Kidney epithelial cell (primary cell): Measurements from ENCODE around the gene OLFML1. TPM values are rescaled to one million over a fixed set of nuclear protein-coding genes. Genes with fewer than 3 reads are reported as not detected.
"Not testable (repeated sequence)": the region's sequence is repeated elsewhere in the genome, so short reads cannot be mapped to it uniquely, and the experiment has no call there.

Experiments used
- DNase-seq: peaks from one replicate; pipeline ENCODE4 v3.0.0-alpha.2; 2010; ENCODE audit warnings: low read depth
- H3K27me3 ChIP-seq: 2 replicates; pipeline ENCODE4 v1.6.0; 2011; ENCODE audit warnings: low read length; ENCODE audit not compliant: control insufficient read depth, insufficient read depth
- H3K36me3 ChIP-seq: 2 replicates; pipeline ENCODE4 v1.5.1; 2011; ENCODE audit warnings: low read length; ENCODE audit not compliant: control insufficient read depth, insufficient read depth
- H3K4me3 ChIP-seq: 2 replicates; pipeline ENCODE4 v1.5.1; 2011; ENCODE audit warnings: low read depth, mild to moderate bottlenecking, control low read depth, low read length
- CTCF ChIP-seq: IDR thresholded peaks from 2 replicates; pipeline ENCODE4 v1.5.1; 2011; ENCODE audit warnings: mild to moderate bottlenecking, moderate library complexity, low read length, control low read depth, inconsistent platforms; ENCODE audit not compliant: insufficient read depth, poor library complexity, severe bottlenecking
- total RNA-seq: library from RNA; depleted of rRNA; stranded (reverse); fragments of >200 nt; gene quantifications from 2 replicates; pipeline ENCODE4 v1.2.3, GENCODE V29; 2015

The OLFML1 gene
- total RNA-seq, 1 donor from 2014 or later, result not detected

DNA sequence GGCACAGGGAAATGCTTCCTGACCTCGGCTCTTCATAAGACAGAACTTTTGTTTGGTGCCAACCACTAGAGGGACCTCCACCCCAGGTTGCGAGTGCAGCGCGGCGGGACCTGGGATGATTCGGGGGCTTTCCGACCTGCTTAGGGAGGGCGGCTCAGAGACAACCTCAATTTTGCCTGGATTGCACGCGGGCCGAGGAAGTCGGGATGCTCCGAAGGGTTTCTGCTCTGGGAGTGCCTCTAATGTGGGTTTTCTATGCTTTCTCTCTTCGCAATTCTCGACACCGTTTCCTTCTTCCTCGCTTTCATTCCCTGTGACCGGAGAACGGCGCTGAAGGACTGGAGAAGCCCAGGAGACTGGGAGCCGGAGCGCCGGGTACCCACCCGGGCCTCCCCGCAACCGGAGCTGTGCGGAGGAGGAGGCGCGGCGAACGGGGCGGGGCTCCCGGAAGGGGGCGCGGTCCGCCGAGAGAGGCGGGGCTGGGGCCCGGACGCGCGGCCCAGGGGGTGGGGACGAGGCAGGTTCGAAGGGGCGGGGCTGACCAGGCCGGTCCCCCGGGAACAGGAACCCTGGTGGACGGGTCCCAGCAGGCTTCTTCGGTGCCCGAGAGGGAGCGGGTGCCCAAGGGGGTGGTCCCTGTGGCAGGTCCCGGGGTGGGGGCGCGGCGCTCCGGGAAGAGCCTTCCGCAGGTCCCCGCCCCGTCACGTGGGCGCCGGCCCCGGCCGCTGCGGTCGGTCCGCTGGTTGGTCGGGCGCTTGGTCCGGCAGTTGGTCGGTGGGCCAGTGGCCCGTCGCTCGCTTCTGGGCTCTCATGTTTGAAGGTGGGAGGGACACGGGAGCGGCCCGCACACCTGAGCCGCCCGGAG lies 28.2 kb downstream of the OLFML1 start, which contains the start of gene PPFIBP2:
TSS of gene PPFIBP2 (plus strand) at position 766 of the 865 bp plus-strand sequence. CDS start 35,477 bp downstream, outside the sequence.
- H3K27me3 ChIP-seq, result peaks cover 11% of the 10 kb centered on the region
- no peaks in the 10 kb centered on the region for H3K36me3 ChIP-seq
- peak; percentile 82 for TF ChIP-seq CTCF
- peak within 1 kb of the TSS; percentile 78 for H3K4me3 ChIP-seq
- no peak for DNase-seq

DNA sequence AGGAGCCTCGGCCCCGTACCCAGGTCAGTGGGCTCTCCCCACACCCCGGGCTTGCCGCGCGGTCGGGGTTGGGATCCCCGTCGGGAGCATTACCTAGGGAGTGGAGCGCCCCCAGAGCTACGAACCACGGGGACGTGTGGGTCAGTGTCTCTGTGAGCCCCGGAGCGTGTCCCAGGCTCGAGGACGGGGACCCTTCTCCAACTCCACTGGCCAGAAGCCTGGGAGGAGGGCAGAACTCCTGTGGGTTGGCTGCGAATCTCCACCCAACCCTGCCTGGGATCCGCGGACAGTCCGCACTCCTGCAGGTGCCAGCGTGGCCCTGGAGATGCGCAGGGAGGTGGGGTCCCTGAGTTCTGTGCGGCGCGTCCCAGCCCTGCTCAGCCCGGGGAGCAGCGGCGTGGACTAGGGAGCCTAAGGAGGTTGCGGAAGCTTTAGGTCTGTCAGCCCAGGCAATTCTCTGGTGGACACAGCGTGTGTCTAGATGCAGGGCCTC lies 28.8 kb downstream of the OLFML1 start:
- no peak for TF ChIP-seq CTCF
- peak overlapping the region; percentile 78 for H3K4me3 ChIP-seq
- peaks cover 11% of the 10 kb centered on the region for H3K27me3 ChIP-seq
- H3K36me3 ChIP-seq, result no peaks in the 10 kb centered on the region
- no peak for DNase-seq

DNA sequence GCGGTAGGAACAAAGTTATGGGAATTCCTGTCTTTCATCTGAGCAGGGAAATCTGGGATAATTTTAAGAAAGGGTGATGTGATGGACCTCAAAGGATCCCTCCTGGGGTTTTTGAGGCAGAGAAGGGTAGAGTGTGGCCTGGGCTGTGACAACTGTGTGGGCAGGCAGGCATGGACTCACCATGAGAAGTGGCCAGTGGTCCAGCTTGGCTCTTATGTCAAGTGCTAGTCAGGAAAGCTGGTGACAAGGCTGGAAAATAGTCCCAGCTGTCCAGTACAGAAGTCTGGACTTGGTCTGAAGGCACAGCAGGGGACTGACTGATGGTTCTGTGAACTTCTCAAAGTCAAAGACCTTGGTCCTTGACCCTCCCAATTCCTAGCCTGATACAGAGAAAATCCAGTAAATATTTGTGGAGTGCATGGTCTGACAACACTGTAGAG lies 30.2 kb downstream of the OLFML1 start:
- H3K4me3 ChIP-seq, result no peak overlapping the region
- no peak for TF ChIP-seq CTCF
- H3K27me3 ChIP-seq, result peaks cover 11% of the 10 kb centered on the region
- no peaks in the 10 kb centered on the region for H3K36me3 ChIP-seq
- no peak for DNase-seq

GRCh38 chr11:7516475-7516874 lies 31.2 kb downstream of the OLFML1 start:
- no peak for TF ChIP-seq CTCF
- no peak overlapping the region for H3K4me3 ChIP-seq
- no peak for DNase-seq
- peaks cover 11% of the 10 kb centered on the region for H3K27me3 ChIP-seq
- no peaks in the 10 kb centered on the region for H3K36me3 ChIP-seq

DNA sequence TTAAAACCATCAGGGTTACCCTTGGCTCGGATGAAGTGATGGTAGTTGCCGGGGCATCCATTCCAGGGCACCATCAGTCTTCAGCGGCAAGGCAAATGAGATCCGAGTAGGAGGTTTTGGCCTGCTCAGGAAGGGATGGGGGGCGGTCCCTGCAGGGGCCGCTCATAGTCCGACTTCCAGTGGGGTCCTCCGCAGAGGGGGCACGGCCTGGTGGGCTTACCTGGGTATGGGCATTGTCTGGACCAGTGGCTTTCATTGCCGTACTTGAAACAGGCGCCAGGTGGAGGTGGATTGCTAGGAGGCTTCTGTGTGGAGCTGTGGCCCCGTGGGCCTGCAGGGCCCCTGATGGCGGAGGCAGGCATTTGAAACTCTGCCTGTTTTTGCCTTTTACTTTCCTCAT lies 32.4 kb downstream of the OLFML1 start:
- H3K27me3 ChIP-seq, result peaks cover 11% of the 10 kb centered on the region
- H3K4me3 ChIP-seq, H3K36me3 ChIP-seq, DNase-seq: not testable (repeated sequence)

GRCh38 chr11:7518811-7519562 lies 33.7 kb downstream of the OLFML1 start:
- DNase-seq, result no peak
- Histone ChIP-seq H3K27me3 (peaks cover 8% of the 10 kb centered on the region), H3K36me3 (no peaks in the 10 kb centered on the region), H3K4me3 (no peak overlapping the region)
- TF ChIP-seq CTCF, result no peak
